Measurements from ENCODE around the gene SLC35D3. TPM values are rescaled to one million over a fixed set of nuclear protein-coding genes. Genes with fewer than 3 reads are reported as not detected.
"Not testable (repeated sequence)": the region's sequence is repeated elsewhere in the genome, so short reads cannot be mapped to it uniquely, and the experiment has no call there.

The SLC35D3 gene
- total and polyA plus RNA-seq, 2 donors (not counting 1 experiment from before 2014, with no cell fraction given): not detected

DNA sequence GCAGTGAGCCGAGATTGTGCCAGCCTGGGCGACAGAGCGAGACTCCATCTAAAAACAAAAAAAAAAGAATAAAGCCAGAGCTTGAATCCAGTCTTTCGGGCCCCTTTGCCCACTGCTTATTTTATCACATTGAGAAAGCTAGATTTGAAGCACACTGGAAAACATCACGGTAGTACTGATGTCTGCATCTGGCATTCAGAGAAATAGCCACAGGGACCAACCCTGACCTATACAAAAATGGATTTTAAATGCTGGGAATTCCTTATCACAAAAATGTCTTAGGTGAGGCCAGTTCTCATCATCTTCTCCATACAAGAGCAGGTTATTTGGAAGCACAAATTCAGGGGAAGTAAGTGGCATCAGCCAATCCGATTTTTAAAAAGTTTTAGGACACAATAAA, 49.5 kb downstream of the SLC35D3 start:
- Mint-ChIP-seq H3K27ac (no peak overlapping the region), H3K4me1 (peaks cover 18% of the 10 kb centered on the region), H3K4me3 (no peak overlapping the region), H3K27me3 (peaks cover 19% of the 10 kb centered on the region), H3K9me3 (ENCODE audit: insufficient read depth) (no peaks in the 10 kb centered on the region)
- H3K4me1 ChIP-seq (ENCODE audit: control insufficient read depth in 2 of 2, insufficient read depth in 2 of 2, low read length in 2 of 2): peaks cover 9 to 19% of the 10 kb centered on the region in 2 donors
- H4K20me1 ChIP-seq (ENCODE audit: control insufficient read depth, insufficient read depth, low read length, poor library complexity, severe bottlenecking): no peaks in the 10 kb centered on the region
- intact Hi-C loops (cut with micrococcal nuclease): no loop called here
- POLR2A ChIA-PET: no interaction called here
- ATAC-seq (ENCODE audit: low read depth): no peak
- DNase-seq: no peak
- no peak overlapping the region for H3K27ac ChIP-seq (ENCODE audit: low read length in 2 of 2)
- H3K9me3 ChIP-seq (ENCODE audit: control extremely low read depth in 1 of 3, control insufficient read depth in 2 of 3, insufficient read depth in 1 of 3, low read length in 2 of 3): no peaks in the 10 kb centered on the region
- no peaks in the 10 kb centered on the region for H3K79me2 ChIP-seq (ENCODE audit: control insufficient read depth, insufficient read depth, low read length)
- no peak overlapping the region for H2AFZ ChIP-seq (ENCODE audit: insufficient read depth, low read depth, low read length, poor library complexity, severe bottlenecking)
- CTCF ChIA-PET: interaction anchor here (0.6 to 4.1 kb wide), 4 partner anchors 16 to 670 kb away, joined by 3 to 17 read pairs (median 3); no protein-coding TSS in a partner anchor
- H3K9ac ChIP-seq (ENCODE audit: low read length): no peak overlapping the region
- H3K27me3 ChIP-seq (replicated peaks in 1 of 4; ENCODE audit: control extremely low read depth in 1 of 4, control insufficient read depth in 3 of 4, insufficient read depth in 4 of 4, low read length in 3 of 4): peaks cover 0 to 9% (median 0%) of the 10 kb centered on the region in 4 experiments
- no peak overlapping the region for H3K4me3 ChIP-seq (ENCODE audit: control extremely low read depth in 1 of 5, extremely low read depth in 1 of 5, insufficient read depth in 1 of 5, low read depth in 2 of 5, low read length in 4 of 5)
- WGBS (ENCODE audit: insufficient coverage): 96% methylated on average over 5 of the region's 6 CpGs
- H3K4me2 ChIP-seq (replicated peaks; ENCODE audit: low read depth, low read length, poor library complexity, severe bottlenecking): no peak overlapping the region
- TF ChIP-seq, protein P1, sequence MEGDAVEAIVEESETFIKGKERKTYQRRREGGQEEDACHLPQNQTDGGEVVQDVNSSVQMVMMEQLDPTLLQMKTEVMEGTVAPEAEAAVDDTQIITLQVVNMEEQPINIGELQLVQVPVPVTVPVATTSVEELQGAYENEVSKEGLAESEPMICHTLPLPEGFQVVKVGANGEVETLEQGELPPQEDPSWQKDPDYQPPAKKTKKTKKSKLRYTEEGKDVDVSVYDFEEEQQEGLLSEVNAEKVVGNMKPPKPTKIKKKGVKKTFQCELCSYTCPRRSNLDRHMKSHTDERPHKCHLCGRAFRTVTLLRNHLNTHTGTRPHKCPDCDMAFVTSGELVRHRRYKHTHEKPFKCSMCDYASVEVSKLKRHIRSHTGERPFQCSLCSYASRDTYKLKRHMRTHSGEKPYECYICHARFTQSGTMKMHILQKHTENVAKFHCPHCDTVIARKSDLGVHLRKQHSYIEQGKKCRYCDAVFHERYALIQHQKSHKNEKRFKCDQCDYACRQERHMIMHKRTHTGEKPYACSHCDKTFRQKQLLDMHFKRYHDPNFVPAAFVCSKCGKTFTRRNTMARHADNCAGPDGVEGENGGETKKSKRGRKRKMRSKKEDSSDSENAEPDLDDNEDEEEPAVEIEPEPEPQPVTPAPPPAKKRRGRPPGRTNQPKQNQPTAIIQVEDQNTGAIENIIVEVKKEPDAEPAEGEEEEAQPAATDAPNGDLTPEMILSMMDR (IDR thresholded peaks at IDR 0.05): no peak
- TF ChIP-seq EZH2 (IDR thresholded peaks at IDR 0.05; ENCODE audit: borderline replicate concordance, insufficient read depth, low read depth, low read length, poor library complexity, severe bottlenecking): no peak
- no peaks in the 10 kb centered on the region for H3K36me3 ChIP-seq (replicated peaks in 1 of 2; ENCODE audit: control extremely low read depth in 1 of 2, control insufficient read depth in 1 of 2, extremely low read depth in 1 of 2, insufficient read depth in 2 of 2, low read length in 1 of 2)

DNA sequence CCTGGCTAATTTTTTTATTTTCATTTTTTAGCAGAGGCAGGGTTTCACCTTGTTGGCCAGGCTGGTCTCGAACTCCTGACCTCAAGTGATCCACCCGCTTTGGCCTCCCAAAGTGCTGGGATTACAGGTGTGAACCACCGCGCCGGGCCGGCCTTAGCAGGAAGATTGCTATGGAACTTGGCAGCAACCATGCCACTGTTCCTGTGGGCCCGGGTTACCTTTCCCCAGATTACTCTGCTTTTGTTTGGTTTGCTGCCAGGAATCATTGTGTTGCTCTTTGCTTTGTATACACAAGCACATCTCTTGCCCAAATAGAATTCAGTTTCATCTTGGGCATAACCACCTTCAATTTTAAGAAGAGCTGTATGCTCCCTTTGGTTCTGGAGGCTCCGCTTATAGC, 51.7 kb downstream of the SLC35D3 start:
- H2AFZ ChIP-seq (ENCODE audit: insufficient read depth, low read depth, low read length, poor library complexity, severe bottlenecking); intact Hi-C loops (cut with micrococcal nuclease); H3K4me3 Mint-ChIP-seq; CTCF ChIA-PET; H3K36me3 ChIP-seq (replicated peaks in 1 of 2; ENCODE audit: control extremely low read depth in 1 of 2, control insufficient read depth in 1 of 2, extremely low read depth in 1 of 2, insufficient read depth in 2 of 2, low read length in 1 of 2); H3K9ac ChIP-seq (ENCODE audit: low read length); H3K79me2 ChIP-seq (ENCODE audit: control insufficient read depth, insufficient read depth, low read length); POLR2A ChIA-PET; H3K27ac Mint-ChIP-seq; H4K20me1 ChIP-seq (ENCODE audit: control insufficient read depth, insufficient read depth, low read length, poor library complexity, severe bottlenecking); H3K9me3 ChIP-seq (ENCODE audit: control extremely low read depth in 1 of 3, control insufficient read depth in 2 of 3, insufficient read depth in 1 of 3, low read length in 2 of 3); DNase-seq; H3K4me2 ChIP-seq (replicated peaks; ENCODE audit: low read depth, low read length, poor library complexity, severe bottlenecking); H3K9me3 Mint-ChIP-seq (ENCODE audit: insufficient read depth); ATAC-seq (ENCODE audit: low read depth); H3K27me3 Mint-ChIP-seq; H3K27me3 ChIP-seq (replicated peaks in 1 of 4; ENCODE audit: control extremely low read depth in 1 of 4, control insufficient read depth in 3 of 4, insufficient read depth in 4 of 4, low read length in 3 of 4); H3K4me3 ChIP-seq (ENCODE audit: control extremely low read depth in 1 of 5, extremely low read depth in 1 of 5, insufficient read depth in 1 of 5, low read depth in 2 of 5, low read length in 4 of 5); H3K27ac ChIP-seq (ENCODE audit: low read length in 2 of 2): not testable (repeated sequence)
- 100% methylated on average over 8 of the region's 8 CpGs for WGBS (ENCODE audit: insufficient coverage)
- H3K4me1 ChIP-seq (ENCODE audit: control insufficient read depth in 2 of 2, insufficient read depth in 2 of 2, low read length in 2 of 2): peaks cover 6 to 16% of the 10 kb centered on the region in 2 donors
- peaks cover 11% of the 10 kb centered on the region for H3K4me1 Mint-ChIP-seq

Small RNA genes lying within 50 kb of the gene (small RNA-seq; reads per million reads assigned to genes)
- gene RF00019 (ENCODE audit: insufficient read length, low read depth, low replicate concordance): not detected
- gene RPL35AP3 (ENCODE audit: insufficient read length, low read depth, low replicate concordance): not detected

Other genes starting within 250 kb of the SLC35D3 start
- 34.1 and 35.1 TPM in 2 replicates for gene MAP3K5, start 129.8 kb upstream of the SLC35D3 start, total RNA-seq
- gene MAP3K5, start 129.8 kb upstream of the SLC35D3 start, polyA plus RNA-seq: 5.7 and 8.0 TPM in 2 replicates
- gene PEX7, start 99.7 kb upstream of the SLC35D3 start, total RNA-seq: 3.9 and 6.6 TPM in 2 replicates
- 3.9 and 7.8 TPM in 2 replicates for gene PEX7, start 99.7 kb upstream of the SLC35D3 start, polyA plus RNA-seq
- gene IL20RA, start 122.7 kb downstream of the SLC35D3 start, total RNA-seq: not detected in 2 replicates
- gene IL20RA, start 122.7 kb downstream of the SLC35D3 start, polyA plus RNA-seq: not detected in 2 replicates

Data from B cell (primary cell).